Mesendoderm (in vitro differentiated cells): Measurements from ENCODE around the gene NCKAP5L.

ENCODE experiments used
- DNase-seq: peaks from one replicate; pipeline ENCODE4 v3.0.0; 2013
- H2AK5ac ChIP-seq: 2 replicates; pipeline ENCODE4 v1.6.1; 2013; ENCODE audit warnings: low read length, inconsistent platforms
- H2BK120ac ChIP-seq: 2 replicates; pipeline ENCODE4 v1.6.1; 2013; ENCODE audit warnings: low read depth, mild to moderate bottlenecking, low read length, moderate library complexity, mixed read lengths
- H2BK15ac ChIP-seq: replicated peaks from 2 replicates; pipeline ENCODE4 v1.6.1; 2013; ENCODE audit warnings: low read depth, mild to moderate bottlenecking, moderate library complexity
- H2BK5ac ChIP-seq: 2 replicates; pipeline ENCODE4 v1.6.1; 2013; ENCODE audit warnings: low read length, inconsistent platforms
- H3K18ac ChIP-seq: 2 replicates; pipeline ENCODE4 v1.6.1; 2013; ENCODE audit warnings: mild to moderate bottlenecking, low read length, mixed read lengths
- H3K23ac ChIP-seq: one replicate; pipeline ENCODE4 v1.6.1; 2013; ENCODE audit warnings: low read length
- H3K27ac ChIP-seq: 2 replicates; pipeline ENCODE4 v1.5.1; 2013; ENCODE audit warnings: low read depth, mild to moderate bottlenecking, inconsistent platforms, low read length, moderate library complexity
- H3K27me3 ChIP-seq: 2 replicates; pipeline ENCODE4 v1.6.1; 2013; ENCODE audit warnings: low read length, control low read depth, mild to moderate bottlenecking, inconsistent platforms; ENCODE audit not compliant: insufficient read depth, poor library complexity
- H3K36me3 ChIP-seq: 2 replicates; pipeline ENCODE4 v1.6.1; 2013; ENCODE audit warnings: low read length, inconsistent platforms; ENCODE audit not compliant: control insufficient read depth, insufficient read depth
- H3K4ac ChIP-seq: one replicate; pipeline ENCODE4 v1.6.1; 2013; ENCODE audit warnings: low read depth, mild to moderate bottlenecking, low read length, moderate library complexity
- H3K4me1 ChIP-seq: 2 replicates; pipeline ENCODE4 v1.6.1; 2013; ENCODE audit warnings: low read depth, low read length, inconsistent platforms; ENCODE audit not compliant: control insufficient read depth
- H3K4me2 ChIP-seq: 2 replicates; pipeline ENCODE4 v1.6.1; 2013; ENCODE audit warnings: low read length
- H3K4me3 ChIP-seq: 2 replicates; pipeline ENCODE4 v1.5.1; 2013; ENCODE audit warnings: mild to moderate bottlenecking, low read length
- H3K56ac ChIP-seq: one replicate; pipeline ENCODE4 v1.6.1; 2013; ENCODE audit warnings: low read length
- H3K79me1 ChIP-seq: 2 replicates; pipeline ENCODE4 v1.6.1; 2013; ENCODE audit warnings: low read length, inconsistent platforms
- H3K79me2 ChIP-seq: 2 replicates; pipeline ENCODE4 v1.6.1; 2013; ENCODE audit warnings: mild to moderate bottlenecking, low read length; ENCODE audit not compliant: control insufficient read depth, insufficient read depth
- H3K9ac ChIP-seq: 2 replicates; pipeline ENCODE4 v1.6.1; 2013; ENCODE audit warnings: low read length, inconsistent platforms
- H4K5ac ChIP-seq: one replicate; pipeline ENCODE4 v1.6.1; 2013; ENCODE audit warnings: low read length
- H4K8ac ChIP-seq: one replicate; pipeline ENCODE4 v1.6.1; 2013; ENCODE audit warnings: low read depth, mild to moderate bottlenecking, control low read depth, low read length, moderate library complexity
- WGBS: extraction: QIAGEN DNeasy Blood & Tissue Kit; methylation state at CpG from one replicate; pipeline ENCODE4 v1.1.7; 2013; ENCODE audit warnings: low lambda C conversion rate, missing lambda C conversion rate; ENCODE audit not compliant: insufficient coverage; ENCODE audit errors: extremely low coverage; 5-methylcytosine and 5-hydroxymethylcytosine counted together

The NCKAP5L gene

GRCh38 chr12:49843411-49843810 lies 15.2 kb upstream of the NCKAP5L start:
- Histone ChIP-seq H3K4me2 (peak overlapping the region; percentile 60), H2BK5ac (no peak overlapping the region), H3K23ac (no peak overlapping the region), H3K36me3 (no peaks in the 10 kb centered on the region), H2BK120ac (no peak overlapping the region), H3K4me3 (peak overlapping the region; percentile 44), H3K27ac (no peak overlapping the region), H3K79me2 (no peaks in the 10 kb centered on the region), H3K9ac (peak overlapping the region; percentile 70), H4K5ac (peak overlapping the region; percentile 44), H3K79me1 (peaks cover 2% of the 10 kb centered on the region), H2AK5ac (no peak overlapping the region), H3K56ac (peak overlapping the region; percentile 92), H3K27me3 (no peaks in the 10 kb centered on the region), H2BK15ac (no peak overlapping the region), H3K4me1 (no peaks in the 10 kb centered on the region), H4K8ac (no peak overlapping the region), H3K18ac (no peak overlapping the region), H3K4ac (no peak overlapping the region)
- no peak for DNase-seq
- WGBS, result no CpG with 5 or more reads among the region's 7 CpGs

GRCh38 chr12:49842519-49843352 lies 14.5 kb upstream of the NCKAP5L start, which contains the start of gene BCDIN3D:
BCDIN3D (minus strand) TSS chr12:49843106; CDS start chr12:49843087, 19 bp downstream.
- Histone ChIP-seq H3K4me3 (peak within 1 kb of the TSS; percentile 61), H3K27ac (peak within 1 kb of the TSS; percentile 70), H3K4me2 (peak within 1 kb of the TSS; percentile 60), H3K9ac (peak within 1 kb of the TSS; percentile 70), H3K23ac (no peak within 1 kb of the TSS), H2BK5ac (no peak within 1 kb of the TSS), H3K27me3 (no peaks in the 10 kb centered on the region), H3K79me2 (no peaks in the 10 kb centered on the region), H3K4ac (no peak within 1 kb of the TSS), H2BK120ac (no peak within 1 kb of the TSS), H4K8ac (no peak within 1 kb of the TSS), H2AK5ac (no peak within 1 kb of the TSS), H4K5ac (peak within 1 kb of the TSS; percentile 44), H3K4me1 (no peaks in the 10 kb centered on the region), H3K79me1 (peaks cover 2% of the 10 kb centered on the region), H3K36me3 (no peaks in the 10 kb centered on the region), H3K56ac (peak within 1 kb of the TSS; percentile 92), H3K18ac (no peak within 1 kb of the TSS), H2BK15ac (no peak within 1 kb of the TSS)
- DNase-seq, result peak; percentile 91
- WGBS, result no CpG with 5 or more reads among the region's 55 CpGs

- no peak overlapping the region for H3K4me2 ChIP-seq
- H3K23ac ChIP-seq, result no peak overlapping the region
- H3K4me1 ChIP-seq, result no peaks in the 10 kb centered on the region
- H3K27me3 ChIP-seq, result no peaks in the 10 kb centered on the region
- H2BK5ac ChIP-seq, result no peak overlapping the region
- no peak overlapping the region for H2BK15ac ChIP-seq
- no peak overlapping the region for H2AK5ac ChIP-seq
- no peaks in the 10 kb centered on the region for H3K36me3 ChIP-seq
- peak; percentile 60 for DNase-seq
- no peak overlapping the region for H2BK120ac ChIP-seq
- no peak overlapping the region for H3K9ac ChIP-seq
- H4K8ac ChIP-seq, result no peak overlapping the region
- H3K79me2 ChIP-seq, result no peaks in the 10 kb centered on the region
- no peak overlapping the region for H4K5ac ChIP-seq
- H3K4ac ChIP-seq, result no peak overlapping the region
- no peak overlapping the region for H3K27ac ChIP-seq
- H3K79me1 ChIP-seq, result peaks cover 2% of the 10 kb centered on the region
- H3K18ac ChIP-seq, result no peak overlapping the region
- H3K56ac ChIP-seq, result no peak overlapping the region
- H3K4me3 ChIP-seq, result no peak overlapping the region
- no CpG with 5 or more reads among the region's 3 CpGs for WGBS
These were observed 10.9 kb upstream of the NCKAP5L start for GRCh38 chr12:49838973-49839633.

- no peak overlapping the region for H4K5ac ChIP-seq
- no peaks in the 10 kb centered on the region for H3K27me3 ChIP-seq
- H3K36me3 ChIP-seq, result no peaks in the 10 kb centered on the region
- WGBS, result no CpG with 5 or more reads among the region's 5 CpGs
- H2AK5ac ChIP-seq, result no peak overlapping the region
- H2BK120ac ChIP-seq, result no peak overlapping the region
- no peak overlapping the region for H3K27ac ChIP-seq
- H3K4me3 ChIP-seq, result no peak overlapping the region
- no peak overlapping the region for H3K23ac ChIP-seq
- H3K4me1 ChIP-seq, result no peaks in the 10 kb centered on the region
- no peak overlapping the region for H3K18ac ChIP-seq
- H3K79me2 ChIP-seq, result no peaks in the 10 kb centered on the region
- H2BK15ac ChIP-seq, result no peak overlapping the region
- no peak overlapping the region for H3K4me2 ChIP-seq
- H4K8ac ChIP-seq, result no peak overlapping the region
- no peak overlapping the region for H3K4ac ChIP-seq
- no peak overlapping the region for H3K56ac ChIP-seq
- no peak overlapping the region for H3K9ac ChIP-seq
- no peak for DNase-seq
- H2BK5ac ChIP-seq, result no peak overlapping the region
- H3K79me1 ChIP-seq, result no peaks in the 10 kb centered on the region
These were observed 4.7 kb upstream of the NCKAP5L start for GRCh38 chr12:49832836-49833421.

- no peak overlapping the region for H3K27ac ChIP-seq
- H3K56ac ChIP-seq, result no peak overlapping the region
- H2BK15ac ChIP-seq, result no peak overlapping the region
- WGBS, result no CpG with 5 or more reads among the region's 2 CpGs
- no peak overlapping the region for H3K4ac ChIP-seq
- no peaks in the 10 kb centered on the region for H3K27me3 ChIP-seq
- H2BK120ac ChIP-seq, result no peak overlapping the region
- no peak overlapping the region for H3K4me3 ChIP-seq
- no peak overlapping the region for H3K18ac ChIP-seq
- no peak for DNase-seq
- H3K4me2 ChIP-seq, result no peak overlapping the region
- no peaks in the 10 kb centered on the region for H3K36me3 ChIP-seq
- no peak overlapping the region for H3K9ac ChIP-seq
- H2AK5ac ChIP-seq, result no peak overlapping the region
- no peaks in the 10 kb centered on the region for H3K4me1 ChIP-seq
- H2BK5ac ChIP-seq, result no peak overlapping the region
- no peak overlapping the region for H3K23ac ChIP-seq
- peaks cover 7% of the 10 kb centered on the region for H3K79me2 ChIP-seq
- no peak overlapping the region for H4K5ac ChIP-seq
- H3K79me1 ChIP-seq, result peaks cover 6% of the 10 kb centered on the region
- H4K8ac ChIP-seq, result no peak overlapping the region
These were observed 3.5 kb upstream of the NCKAP5L start for GRCh38 chr12:49831717-49832116.
